Measurements from ENCODE around the gene PSMD14. TPM values are rescaled to one million over a fixed set of nuclear protein-coding genes. Genes with fewer than 3 reads are reported as not detected.

The PSMD14 gene
- total RNA-seq, 1 donor from 2014 or later, result 33.5 TPM

GRCh38 chr2:161418715-161419637 lies 110.8 kb downstream of the PSMD14 start:
- Histone ChIP-seq H3K4me1 (peaks cover 50% of the 10 kb centered on the region), H3K4me3 (no peak overlapping the region), H3K27ac (no peak overlapping the region), H3K9me3 (no peaks in the 10 kb centered on the region), H3K27me3 (ENCODE audit: low read depth) (peaks cover 99% of the 10 kb centered on the region), H3K36me3 (no peaks in the 10 kb centered on the region)
- no peak for DNase-seq
- intact Hi-C loops (cut with DNase I), result no loop called here
- ATAC-seq, result no peak
- TF ChIP-seq CTCF (IDR thresholded peaks at IDR 0.05), result no peak

GRCh38 chr2:161419638-161420190 lies 111.5 kb downstream of the PSMD14 start:
- no peak overlapping the region for H3K27ac ChIP-seq
- H3K4me1 ChIP-seq, result peaks cover 44% of the 10 kb centered on the region
- intact Hi-C loops (cut with DNase I), result no loop called here
- no peaks in the 10 kb centered on the region for H3K36me3 ChIP-seq
- H3K27me3 ChIP-seq (ENCODE audit: low read depth), result peaks cover 99% of the 10 kb centered on the region
- no peak overlapping the region for H3K4me3 ChIP-seq
- DNase-seq (no peak), ATAC-seq (no peak)
- no peaks in the 10 kb centered on the region for H3K9me3 ChIP-seq
- no peak for TF ChIP-seq CTCF (IDR thresholded peaks at IDR 0.05)

- no peak for ATAC-seq
- no peak overlapping the region for H3K4me3 ChIP-seq
- no peaks in the 10 kb centered on the region for H3K36me3 ChIP-seq
- no peak for DNase-seq
- peaks cover 36% of the 10 kb centered on the region for H3K4me1 ChIP-seq
- TF ChIP-seq CTCF (IDR thresholded peaks at IDR 0.05), result no peak
- no peaks in the 10 kb centered on the region for H3K9me3 ChIP-seq
- H3K27ac ChIP-seq, result no peak overlapping the region
- intact Hi-C loops (cut with DNase I), result no loop called here
- H3K27me3 ChIP-seq (ENCODE audit: low read depth), result peaks cover 99% of the 10 kb centered on the region
Observed at GRCh38 chr2:161420406-161421074, 112.3 kb downstream of the PSMD14 start.

GRCh38 chr2:161421686-161422085 lies 113.5 kb downstream of the PSMD14 start:
- Histone ChIP-seq H3K36me3 (no peaks in the 10 kb centered on the region), H3K27me3 (ENCODE audit: low read depth) (peaks cover 99% of the 10 kb centered on the region), H3K4me1 (peaks cover 25% of the 10 kb centered on the region), H3K9me3 (no peaks in the 10 kb centered on the region), H3K4me3 (no peak overlapping the region), H3K27ac (no peak overlapping the region)
- DNase-seq (no peak), ATAC-seq (no peak)
- intact Hi-C loops (cut with DNase I), result no loop called here
- no peak for TF ChIP-seq CTCF (IDR thresholded peaks at IDR 0.05)

GRCh38 chr2:161422816-161423403 lies 114.7 kb downstream of the PSMD14 start:
- no peak for TF ChIP-seq CTCF (IDR thresholded peaks at IDR 0.05)
- peaks cover 24% of the 10 kb centered on the region for H3K4me1 ChIP-seq
- intact Hi-C loops (cut with DNase I), result no loop called here
- no peak for ATAC-seq
- H3K9me3 ChIP-seq, result no peaks in the 10 kb centered on the region
- no peak for DNase-seq
- H3K4me3 ChIP-seq, result no peak overlapping the region
- no peaks in the 10 kb centered on the region for H3K36me3 ChIP-seq
- H3K27me3 ChIP-seq (ENCODE audit: low read depth), result peaks cover 99% of the 10 kb centered on the region
- H3K27ac ChIP-seq, result no peak overlapping the region
